Measurements from ENCODE around the gene HSPA1A.

HSPA1A gene

DNA sequence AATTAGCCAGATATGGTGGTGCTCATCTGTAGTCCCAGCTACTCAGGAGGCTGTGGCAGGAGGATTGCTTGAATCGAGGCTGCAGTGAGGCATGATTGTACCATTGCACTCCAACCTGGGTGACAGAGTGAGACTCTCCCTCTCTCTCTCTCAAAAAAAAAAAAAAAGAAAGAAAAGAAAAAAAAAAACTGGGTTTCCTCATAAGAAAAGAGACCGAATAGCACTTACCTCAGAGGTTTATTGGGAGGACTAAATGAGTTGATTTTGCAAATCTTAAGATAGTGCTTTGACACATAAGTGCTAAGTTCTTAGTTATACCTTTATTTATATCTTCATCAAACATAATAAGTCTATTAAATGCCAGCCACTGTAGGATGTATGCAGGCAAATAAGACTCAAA is 44.5 kb upstream of the HSPA1A start:
- no peak for FAIRE-seq
- TF ChIP-seq, protein P1, sequence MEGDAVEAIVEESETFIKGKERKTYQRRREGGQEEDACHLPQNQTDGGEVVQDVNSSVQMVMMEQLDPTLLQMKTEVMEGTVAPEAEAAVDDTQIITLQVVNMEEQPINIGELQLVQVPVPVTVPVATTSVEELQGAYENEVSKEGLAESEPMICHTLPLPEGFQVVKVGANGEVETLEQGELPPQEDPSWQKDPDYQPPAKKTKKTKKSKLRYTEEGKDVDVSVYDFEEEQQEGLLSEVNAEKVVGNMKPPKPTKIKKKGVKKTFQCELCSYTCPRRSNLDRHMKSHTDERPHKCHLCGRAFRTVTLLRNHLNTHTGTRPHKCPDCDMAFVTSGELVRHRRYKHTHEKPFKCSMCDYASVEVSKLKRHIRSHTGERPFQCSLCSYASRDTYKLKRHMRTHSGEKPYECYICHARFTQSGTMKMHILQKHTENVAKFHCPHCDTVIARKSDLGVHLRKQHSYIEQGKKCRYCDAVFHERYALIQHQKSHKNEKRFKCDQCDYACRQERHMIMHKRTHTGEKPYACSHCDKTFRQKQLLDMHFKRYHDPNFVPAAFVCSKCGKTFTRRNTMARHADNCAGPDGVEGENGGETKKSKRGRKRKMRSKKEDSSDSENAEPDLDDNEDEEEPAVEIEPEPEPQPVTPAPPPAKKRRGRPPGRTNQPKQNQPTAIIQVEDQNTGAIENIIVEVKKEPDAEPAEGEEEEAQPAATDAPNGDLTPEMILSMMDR (IDR thresholded peaks at IDR 0.05; ENCODE audit: insufficient read depth, missing control alignments): no peak
- no peak for DNase-seq (ENCODE audit: insufficient read length, low spot score)

DNA sequence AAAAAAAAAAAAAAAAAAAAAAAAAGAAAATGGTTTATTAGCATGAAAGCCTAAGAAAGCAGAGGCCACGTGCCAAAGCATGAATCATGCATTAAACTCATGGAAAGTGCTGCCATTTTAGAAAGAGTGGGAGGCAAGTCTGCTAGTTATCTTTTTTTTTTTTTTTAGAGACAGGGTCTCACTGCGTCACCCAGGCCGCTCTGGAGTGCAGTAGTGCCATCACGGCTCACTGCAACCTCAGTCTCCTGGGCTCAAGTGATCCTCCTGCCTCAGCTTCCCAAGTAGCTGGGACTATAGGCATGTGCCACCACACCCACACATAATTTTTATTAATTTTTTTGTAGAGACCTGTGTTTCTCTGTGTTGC is 43.4 kb upstream of the HSPA1A start:
- no peak for FAIRE-seq
- no peak for DNase-seq (ENCODE audit: insufficient read length, low spot score)
- TF ChIP-seq, protein P1 (IDR thresholded peaks at IDR 0.05; ENCODE audit: insufficient read depth, missing control alignments): no peak

DNA sequence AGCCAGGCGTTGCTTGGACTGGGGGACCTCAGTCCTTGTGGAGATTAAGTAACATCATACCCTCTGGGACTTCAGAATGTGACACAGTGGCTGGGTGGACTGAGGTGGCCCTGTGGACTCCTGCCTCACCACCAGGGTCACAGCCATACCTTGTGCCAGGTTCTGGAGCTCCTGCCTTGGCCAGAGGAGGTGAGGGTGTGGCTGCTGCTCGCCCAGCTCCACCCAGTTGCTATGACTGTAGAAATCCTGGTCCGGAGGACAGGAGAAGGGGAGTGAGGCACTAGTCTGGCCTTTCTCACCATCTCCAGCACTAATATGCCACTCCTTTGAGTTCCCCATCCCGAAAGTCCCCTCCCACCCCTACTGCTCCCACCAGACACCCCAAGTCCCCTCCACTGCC is 40.2 kb upstream of the HSPA1A start:
- TF ChIP-seq, protein P1 (IDR thresholded peaks at IDR 0.05; ENCODE audit: insufficient read depth, missing control alignments): no peak
- DNase-seq (ENCODE audit: insufficient read length, low spot score) (no peak), FAIRE-seq (no peak)

DNA sequence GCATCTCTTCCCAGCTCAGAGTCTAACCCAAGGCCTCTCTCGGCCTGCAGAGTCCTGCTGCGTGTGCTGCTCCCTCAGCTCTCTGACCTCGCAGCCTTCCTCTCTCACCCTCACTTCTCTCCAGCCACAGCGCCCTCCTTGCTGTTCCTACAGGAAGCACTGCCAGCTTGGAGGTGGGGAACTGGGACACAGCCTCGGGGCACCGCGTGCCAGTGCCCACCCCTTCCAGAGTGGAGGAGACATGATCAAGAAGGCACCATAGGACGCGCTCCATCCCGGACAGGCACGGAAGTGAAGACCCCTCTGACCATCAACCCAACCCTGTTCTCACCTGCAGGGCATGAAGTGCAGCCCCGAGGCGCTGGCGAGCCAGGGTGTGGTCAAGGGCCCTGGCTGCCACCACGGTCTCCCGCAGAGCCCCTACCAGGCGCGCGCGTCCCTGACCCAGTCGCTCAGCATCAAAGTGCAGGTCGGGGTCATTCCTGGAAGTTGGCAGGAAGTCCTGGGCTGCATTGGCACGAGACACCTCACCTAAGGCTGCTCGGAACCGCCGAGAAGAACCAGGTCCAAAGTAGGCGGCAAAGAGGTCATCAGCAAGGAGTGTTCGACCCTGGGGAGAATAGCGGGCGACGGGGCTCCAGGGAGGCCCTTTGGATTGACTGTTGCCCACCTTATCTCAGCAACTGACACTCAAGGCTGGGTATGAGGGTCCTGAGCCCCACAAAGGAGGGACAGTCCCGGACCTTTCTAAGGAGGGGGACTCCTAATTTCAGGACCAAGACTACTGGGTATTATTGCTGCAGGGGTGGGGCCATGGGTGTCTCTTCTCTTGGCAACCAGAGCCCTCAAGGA is 39.5 kb upstream of the HSPA1A start:
- DNase-seq (ENCODE audit: insufficient read length, low spot score): no peak
- FAIRE-seq: no peak
- TF ChIP-seq, protein P1 (IDR thresholded peaks at IDR 0.05; ENCODE audit: insufficient read depth, missing control alignments): no peak

DNA sequence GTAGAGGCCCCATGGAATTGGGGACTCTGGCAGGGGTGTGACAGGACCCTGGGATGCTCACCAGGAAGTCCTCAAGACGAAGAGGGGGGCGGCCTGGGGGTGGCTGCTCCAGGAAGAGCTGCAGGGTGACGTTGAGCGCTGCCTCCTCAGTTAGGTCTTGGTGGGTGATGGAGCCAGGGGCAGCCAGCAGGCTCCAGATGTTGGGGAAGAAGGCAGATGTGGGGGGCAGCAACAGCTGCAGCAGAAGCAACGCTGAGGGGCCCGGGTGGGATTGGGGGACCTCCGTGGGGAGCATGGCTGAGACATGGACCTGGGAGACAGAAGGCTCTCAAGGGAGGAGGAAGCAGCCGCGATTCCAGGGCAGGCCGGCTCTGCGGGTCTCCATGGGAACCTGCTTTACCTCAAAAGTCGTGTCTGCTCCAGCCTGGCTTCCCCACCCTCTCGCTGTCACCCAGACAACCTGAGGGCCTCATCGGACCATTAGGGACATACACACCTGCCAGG is 38.8 kb upstream of the HSPA1A start:
- TF ChIP-seq, protein P1 (IDR thresholded peaks at IDR 0.05; ENCODE audit: insufficient read depth, missing control alignments): no peak
- DNase-seq (ENCODE audit: insufficient read length, low spot score): no peak
- no peak for FAIRE-seq

DNA sequence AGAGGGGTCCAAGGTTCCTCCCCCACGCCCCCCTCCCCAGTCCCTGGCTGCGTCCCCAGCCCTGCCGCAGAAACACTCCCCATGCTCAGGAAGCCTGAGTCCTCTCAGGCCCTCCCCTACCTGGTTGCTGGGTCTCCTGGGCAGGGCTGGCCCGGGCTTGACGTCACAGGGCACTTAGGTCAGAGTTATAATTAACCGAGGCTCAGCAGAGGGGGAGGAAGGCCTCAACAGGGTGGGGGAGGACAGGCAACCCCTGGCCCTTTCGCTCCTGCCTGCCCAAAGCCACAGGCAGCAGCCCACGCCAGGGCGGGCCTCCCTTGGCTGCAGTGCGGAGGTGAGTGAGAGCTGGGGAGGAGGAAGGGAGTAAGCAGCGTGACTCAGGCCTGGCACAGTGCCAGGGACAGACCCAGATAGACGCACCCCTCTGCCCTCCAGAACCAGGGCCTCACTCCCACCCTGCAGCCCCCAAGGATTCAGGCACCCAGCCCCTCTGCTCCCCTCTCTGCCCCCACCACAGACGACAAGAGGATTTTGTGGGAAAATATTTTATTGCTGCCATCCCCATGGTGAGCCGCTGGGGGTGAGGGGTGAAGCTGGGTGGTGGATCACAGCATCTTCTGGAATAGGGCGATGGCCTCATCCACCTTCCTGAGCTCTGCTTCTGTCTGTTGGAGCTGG is 38.2 kb upstream of the HSPA1A start, which contains the start of gene VWA7:
VWA7 (minus strand) TSS at position 340 of the 678 bp plus-strand sequence. CDS start 549 bp downstream, outside the sequence.
- TF ChIP-seq, protein P1 (IDR thresholded peaks at IDR 0.05; ENCODE audit: insufficient read depth, missing control alignments): no peak
- no peak for FAIRE-seq

More for the DNA sequence above, 38.2 kb upstream of the HSPA1A start, which contains the start of gene VWA7:
- no peak for DNase-seq (ENCODE audit: insufficient read length, low spot score)
